HCT116 (cell line): ENCODE measurements around the gene CECR2. TPM values are rescaled to one million over a fixed set of nuclear protein-coding genes. Genes with fewer than 3 reads are reported as not detected.

Experiments
- ATAC-seq: fragments of 200-7000 bp; cut with Tn5 transposase; 2 replicates; pipeline ENCODE4 v1.9.1; 2020; ENCODE audit warnings: mild to moderate bottlenecking, moderate library complexity
- BruUV-seq: library from RNA; stranded (reverse); fragments of 400-500 nt; replicated peaks from 2 replicates; lab custom pipeline; 2021; lab: Mats Ljungman, UMichigan
- CTCF ChIA-PET: fragments of 300-600 bp; sonication (Branson Sonifier 250); formaldehyde crosslinking; loops from one replicate; lab custom pipeline; 2021; ENCODE audit warnings: antibody characterized with exemption; lab: Charles Lee
- POLR2A ChIA-PET: fragments of 300-600, 350-600 bp; sonication (Branson Sonifier 250); formaldehyde crosslinking; loops from one replicate; lab custom pipeline; 2021; ENCODE audit warnings: antibody characterized with exemption; lab: Charles Lee
- RAD21 ChIA-PET, 2 experiments: fragments of 300-600 bp; sonication (Branson Sonifier 250); formaldehyde crosslinking; loops; one replicate each; lab custom pipeline; 2023; ENCODE audit warnings: low total read pairs in 2 of 2; ENCODE audit not compliant: uncharacterized antibody in 2 of 2, unreplicated experiment in 2 of 2, low non-redundant PET in 1 of 2; lab: Charles Lee
- DNase-seq: peaks from one replicate; pipeline ENCODE4 v3.0.0-alpha.2; 2010; ENCODE audit warnings: low read depth, low spot score
- H2AFZ ChIP-seq: fragments of 200-600 bp; shearing (Covaris generic), sonication (generic); 2 replicates; pipeline ENCODE4 v1.6.1; 2017; ENCODE audit warnings: low read depth, mixed run types, mixed read lengths, antibody characterized with exemption, low read length; ENCODE audit not compliant: poor library complexity, severe bottlenecking
- H3K27ac ChIP-seq: 2 replicates; pipeline ENCODE4 v1.5.1; 2012; ENCODE audit warnings: low read depth, low read length
- H3K27me3 ChIP-seq: fragments of 200-600 bp; sonication (generic); 2 replicates; pipeline ENCODE4 v1.6.1; 2016; ENCODE audit warnings: mixed run types, low read length, mixed read lengths; ENCODE audit not compliant: insufficient read depth
- H3K36me3 ChIP-seq, 2 experiments: fragments of 200-500 bp in 1 of 2; fragments of 200-600 bp in 1 of 2; sonication (Bioruptor generic) in 1 of 2; sonication (generic) in 1 of 2; 2 replicates each; pipeline versions ENCODE4 v1.5.1 to v1.6.1; 2014 to 2016; ENCODE audit warnings: low read length in 2 of 2, inconsistent platforms in 1 of 2, mixed read lengths in 1 of 2, mixed run types in 1 of 2; ENCODE audit not compliant: insufficient read depth in 2 of 2, control insufficient read depth in 1 of 2
- H3K4me1 ChIP-seq, 2 experiments: fragments of 200-600 bp in 1 of 2; sonication (generic) in 1 of 2; 2 replicates each; pipeline versions ENCODE4 v1.5.1 to v1.6.1; 2012 to 2017; ENCODE audit warnings: low read length in 2 of 2, inconsistent platforms in 1 of 2, mild to moderate bottlenecking in 1 of 2, mixed read lengths in 1 of 2, mixed run types in 1 of 2, moderate library complexity in 1 of 2; ENCODE audit not compliant: insufficient read depth in 2 of 2, control insufficient read depth in 1 of 2
- H3K4me2 ChIP-seq: fragments of 200-600 bp; sonication (generic); 2 replicates; pipeline ENCODE4 v1.6.1; 2017; ENCODE audit warnings: mixed run types, low read length, mixed read lengths
- H3K4me3 ChIP-seq, 2 experiments: fragments of 200-600 bp in 1 of 2; sonication (generic) in 1 of 2; replicated peaks in 1 of 2; 2 replicates each; pipeline ENCODE4 v1.5.1; 2011 to 2016; ENCODE audit warnings: low read length in 2 of 2, control low read depth in 1 of 2, low read depth in 1 of 2, mild to moderate bottlenecking in 1 of 2, mixed read lengths in 1 of 2, mixed run types in 1 of 2
- H3K79me2 ChIP-seq: fragments of 200-600 bp; sonication (generic); 2 replicates; pipeline ENCODE4 v1.6.1; 2017; ENCODE audit warnings: mild to moderate bottlenecking, mixed run types, low read length, moderate library complexity, mixed read lengths; ENCODE audit not compliant: insufficient read depth
- H3K9ac ChIP-seq: fragments of 200-600 bp; sonication (generic); 2 replicates; pipeline ENCODE4 v1.6.1; 2016; ENCODE audit warnings: low read length, mixed read lengths
- H3K9me2 ChIP-seq: fragments of 200-600 bp; sonication (generic), shearing (Covaris generic); 2 replicates; pipeline ENCODE4 v1.6.1; 2017; ENCODE audit warnings: mixed run types, mild to moderate bottlenecking, moderate library complexity; ENCODE audit not compliant: insufficient read depth
- H3K9me3 ChIP-seq, 2 experiments: fragments of 200-500 bp in 1 of 2; fragments of 200-600 bp in 1 of 2; sonication (Bioruptor generic) in 1 of 2; sonication (generic) in 1 of 2; 2 replicates each; pipeline ENCODE4 v1.6.1; 2014 to 2017; ENCODE audit warnings: low read length in 2 of 2, mixed read lengths in 2 of 2, inconsistent platforms in 1 of 2, low read depth in 1 of 2, mild to moderate bottlenecking in 1 of 2, mixed run types in 1 of 2, moderate library complexity in 1 of 2; ENCODE audit not compliant: control insufficient read depth in 1 of 2, insufficient read depth in 1 of 2
- H4K20me1 ChIP-seq: fragments of 200-600 bp; sonication (generic), shearing (Covaris generic); 2 replicates; pipeline ENCODE4 v1.6.1; 2017; ENCODE audit warnings: mixed run types, mild to moderate bottlenecking, moderate library complexity; ENCODE audit not compliant: insufficient read depth
- CTCF ChIP-seq, 3 experiments: fragments of 200-600 bp in 1 of 3; sonication (generic) in 1 of 3; IDR thresholded peaks in 2 of 3; conservative IDR thresholded peaks in 1 of 3; 2 replicates each; pipeline ENCODE4 v1.5.1; 2012 to 2017; ENCODE audit warnings: low read depth in 2 of 3, low read length in 2 of 3, antibody characterized with exemption in 1 of 3, borderline replicate concordance in 1 of 3, control low read depth in 1 of 3, mild to moderate bottlenecking in 1 of 3, mixed read lengths in 1 of 3, mixed run types in 1 of 3, moderate library complexity in 1 of 3; ENCODE audit not compliant: insufficient read depth in 1 of 3
- ELF1 ChIP-seq: IDR thresholded peaks from 2 replicates; pipeline ENCODE4 v1.6.1; 2012; ENCODE audit warnings: low read depth, borderline replicate concordance
- POLR2A ChIP-seq: IDR thresholded peaks from 2 replicates; pipeline ENCODE4 v1.7.0; 2011; ENCODE audit warnings: borderline replicate concordance; ENCODE audit not compliant: insufficient read depth, insufficient read length; ENCODE audit errors: extremely low read depth
- POLR2AphosphoS5 ChIP-seq: IDR thresholded peaks from 2 replicates; pipeline ENCODE4 v1.6.1; 2011; ENCODE audit warnings: mild to moderate bottlenecking, low read depth, low read length, moderate library complexity
- REST ChIP-seq: IDR thresholded peaks from 2 replicates; pipeline ENCODE4 v1.6.1; 2012; ENCODE audit warnings: low read depth
- SIN3A ChIP-seq: IDR thresholded peaks from 2 replicates; pipeline ENCODE4 v1.6.1; 2012; ENCODE audit warnings: low read depth
- SP1 ChIP-seq: IDR thresholded peaks from 2 replicates; pipeline ENCODE4 v1.6.1; 2012; ENCODE audit warnings: low read depth
- intact Hi-C: fragments of 100-400 bp; cut with micrococcal nuclease; formaldehyde crosslinking; loops from 2 replicates; pipeline ENCODE4 v1.10.0; 2022
- total RNA-seq: library from RNA; stranded (reverse); gene quantifications from one replicate; pipeline ENCODE4 v1.2.1, GENCODE V29; 2021; ENCODE audit not compliant: unreplicated experiment

CECR2 gene
- total RNA-seq, 1 experiment from 2014 or later, result 6.0 TPM

GRCh38 chr22:17489101-17489500 lies 119.8 kb downstream of the CECR2 start:
- H2AFZ ChIP-seq, result no peak overlapping the region
- H3K36me3 ChIP-seq, result no peaks in the 10 kb centered on the region
- H3K27ac ChIP-seq, result no peak overlapping the region
- H3K9me2 ChIP-seq, result no peaks in the 10 kb centered on the region
- no peak for ATAC-seq
- H3K4me2 ChIP-seq, result no peak overlapping the region
- H4K20me1 ChIP-seq, result no peaks in the 10 kb centered on the region
- intact Hi-C loops, result no loop called here
- no peaks in the 10 kb centered on the region for H3K4me1 ChIP-seq
- BruUV-seq, result no TSS peak
- H3K79me2 ChIP-seq, result no peaks in the 10 kb centered on the region
- DNase-seq, result no peak
- ChIA-PET RAD21 (no interaction called here), CTCF (interaction anchor here (0.8 to 1.8 kb wide), 4 partner anchors 13 to 587 kb away, joined by 3 to 5 read pairs (median 3); no protein-coding TSS in a partner anchor), POLR2A (no interaction called here)
- TF ChIP-seq SIN3A (no peak), ELF1 (no peak), POLR2A (no peak), REST (no peak), SP1 (no peak), CTCF (IDR thresholded peaks at IDR 0.05 in 2 of 3, conservative IDR thresholded peaks at IDR 0.05 in 1 of 3; ENCODE audit: borderline replicate concordance in 1 of 3, insufficient read depth in 1 of 3, low read depth in 2 of 3, low read length in 2 of 3) (no peak), POLR2AphosphoS5 (no peak)
- no peaks in the 10 kb centered on the region for H3K27me3 ChIP-seq
- H3K9me3 ChIP-seq, result no peaks in the 10 kb centered on the region
- H3K4me3 ChIP-seq, result no peak overlapping the region
- no peak overlapping the region for H3K9ac ChIP-seq
